AG10803 (cell line): ENCODE results near the gene CTSH.

Experiments used
- DNase-seq: peaks from one replicate; pipeline ENCODE4 v3.0.0; 2010; ENCODE audit warnings: low read depth
- H3K4me3 ChIP-seq: 2 replicates; pipeline ENCODE4 v1.5.1; 2011; ENCODE audit warnings: mild to moderate bottlenecking, low read length, control low read depth
- CTCF ChIP-seq: conservative IDR thresholded peaks from 2 replicates; pipeline ENCODE4 v1.5.1; 2011; ENCODE audit warnings: mild to moderate bottlenecking, low read length, control low read depth, inconsistent platforms

CTSH gene

GRCh38 chr15:78959360-78959759, 14.5 kb upstream of the CTSH start:
- no peak overlapping the region for H3K4me3 ChIP-seq
- no peak for DNase-seq
- no peak for TF ChIP-seq CTCF

DNA sequence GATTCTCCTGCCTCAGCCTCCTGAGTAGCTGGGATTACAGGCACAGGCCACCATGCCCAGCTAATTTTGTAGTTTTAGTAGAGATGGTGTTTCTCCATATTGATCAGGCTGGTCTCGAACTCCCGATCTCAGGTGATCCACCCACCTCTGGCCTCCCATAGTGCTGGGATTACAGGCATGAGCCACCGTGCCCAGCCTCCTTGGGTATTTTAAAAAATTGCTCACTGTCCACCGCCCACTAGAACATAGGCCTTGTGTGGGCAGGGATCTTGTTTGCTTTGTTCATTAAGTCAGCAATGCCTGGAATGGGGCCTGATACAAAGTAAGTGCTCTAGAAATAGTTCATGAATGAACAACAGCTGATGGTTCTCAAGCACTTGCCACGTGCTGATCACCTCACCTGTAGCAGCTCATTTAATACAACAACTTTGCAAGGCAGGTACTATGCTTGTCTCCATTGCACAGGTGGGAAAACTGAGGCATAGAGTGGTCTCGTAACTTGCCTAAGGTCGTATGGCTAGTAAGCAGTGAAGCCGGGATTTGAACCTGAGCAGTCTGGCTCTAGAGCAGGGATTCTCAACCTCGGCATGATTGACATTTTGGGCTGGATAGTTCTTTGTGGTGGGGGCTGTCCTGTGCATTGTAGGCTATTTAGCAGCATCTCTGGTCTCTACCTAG, 12.7 kb upstream of the CTSH start:
- TF ChIP-seq CTCF: no peak
- DNase-seq: no peak
- H3K4me3 ChIP-seq: no peak overlapping the region

DNA sequence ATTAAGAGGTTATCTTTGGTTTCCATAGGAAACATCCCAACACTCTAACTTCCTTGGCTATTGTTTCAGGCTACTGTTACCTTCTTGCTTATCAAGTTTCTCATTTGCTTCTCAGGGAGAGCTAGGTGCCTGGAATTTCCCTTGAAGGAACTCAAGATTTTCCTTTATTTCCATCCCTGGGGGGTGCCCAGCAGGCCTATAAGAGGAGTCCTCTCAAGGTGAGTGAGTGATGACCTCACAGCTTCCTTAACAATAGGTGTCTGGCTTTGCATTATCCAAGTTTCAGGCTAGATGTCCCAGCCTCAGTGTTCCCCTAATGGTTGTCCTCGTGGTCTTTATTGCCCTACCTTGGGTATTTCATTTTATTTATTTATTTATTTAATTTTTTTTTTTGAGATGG, 12.1 kb upstream of the CTSH start:
- no peak for DNase-seq
- no peak overlapping the region for H3K4me3 ChIP-seq
- TF ChIP-seq CTCF: no peak

- no peak for TF ChIP-seq CTCF
These were observed 10.5 kb upstream of the CTSH start for GRCh38 chr15:78955355-78955754.

DNA sequence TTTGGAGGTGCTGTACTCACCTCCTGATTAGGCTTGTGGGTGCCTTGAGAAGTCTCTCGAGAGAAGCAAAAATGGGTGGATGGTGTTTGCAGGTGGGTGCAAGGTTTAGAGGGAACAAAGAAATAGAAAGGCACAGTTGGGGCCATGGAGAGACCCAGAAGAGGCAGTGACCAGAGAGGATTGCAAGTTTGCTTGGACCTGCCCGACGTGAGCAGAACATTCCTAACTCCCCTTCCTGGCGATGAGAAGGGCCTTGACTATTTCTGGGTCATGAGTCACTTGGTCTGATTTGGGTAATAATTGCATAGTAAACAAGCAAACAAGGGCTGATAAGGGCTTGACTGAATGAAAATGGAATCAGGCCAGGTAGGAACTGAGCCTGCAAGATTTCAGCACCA, 7.0 kb upstream of the CTSH start:
- DNase-seq: no peak

More at GRCh38 chr15:78955355-78955754, 10.5 kb upstream of the CTSH start:
- no peak overlapping the region for H3K4me3 ChIP-seq
- DNase-seq: no peak

DNA sequence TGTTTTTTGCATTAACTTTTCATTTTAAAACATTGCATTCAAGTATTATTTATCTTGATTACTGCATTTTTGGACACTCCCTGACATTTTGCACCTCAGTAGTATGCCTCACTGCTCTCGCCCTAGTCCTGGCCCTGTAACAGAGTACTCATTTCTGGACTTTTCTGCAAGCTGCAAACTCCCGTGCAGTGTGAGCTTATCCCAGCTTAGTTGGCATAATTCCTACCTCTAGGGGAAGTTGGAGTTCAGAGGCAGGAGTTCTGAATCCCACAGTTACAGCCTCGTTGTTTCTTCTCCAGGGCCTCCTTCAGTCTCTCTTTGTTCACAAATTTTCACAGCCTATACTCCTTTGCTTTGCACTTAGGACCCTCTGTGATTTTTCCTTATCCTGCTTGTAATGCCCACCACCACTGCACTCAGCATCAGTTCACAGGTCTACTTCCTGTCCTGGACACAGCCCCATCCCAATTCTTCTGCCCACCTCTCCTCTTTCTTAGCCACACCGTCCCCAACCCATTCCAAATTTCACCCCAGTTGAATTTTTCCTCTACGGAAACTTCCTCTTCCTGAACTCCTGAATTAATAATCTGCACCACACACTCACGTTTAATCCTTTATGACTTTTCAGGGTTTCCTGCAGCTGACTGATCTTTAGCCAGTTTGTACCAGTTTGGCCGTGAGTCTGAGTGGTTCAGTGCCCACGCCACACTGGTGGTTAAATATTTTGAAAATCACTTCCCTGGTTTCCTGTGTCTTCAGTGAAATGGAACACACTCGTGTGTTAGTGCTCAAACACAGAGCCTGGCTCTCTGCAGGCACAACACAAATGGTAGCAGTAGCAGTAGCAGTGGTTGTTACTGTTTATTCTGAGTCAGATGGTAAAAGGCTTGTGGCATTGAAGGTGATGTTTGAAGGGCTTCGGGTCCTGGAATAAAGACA, 6.3 kb upstream of the CTSH start:
- peak; percentile 30 for DNase-seq
- TF ChIP-seq CTCF: peak; percentile 38
- H3K4me3 ChIP-seq: no peak overlapping the region

More for the DNA sequence above, 7.0 kb upstream of the CTSH start:
- no peak overlapping the region for H3K4me3 ChIP-seq
- no peak for TF ChIP-seq CTCF

GRCh38 chr15:78950343-78950742, 5.5 kb upstream of the CTSH start:
- DNase-seq: no peak
- no peak for TF ChIP-seq CTCF
- H3K4me3 ChIP-seq: no peak overlapping the region
